ENCODE results near the gene KCNH8.

Gene KCNH8

DNA sequence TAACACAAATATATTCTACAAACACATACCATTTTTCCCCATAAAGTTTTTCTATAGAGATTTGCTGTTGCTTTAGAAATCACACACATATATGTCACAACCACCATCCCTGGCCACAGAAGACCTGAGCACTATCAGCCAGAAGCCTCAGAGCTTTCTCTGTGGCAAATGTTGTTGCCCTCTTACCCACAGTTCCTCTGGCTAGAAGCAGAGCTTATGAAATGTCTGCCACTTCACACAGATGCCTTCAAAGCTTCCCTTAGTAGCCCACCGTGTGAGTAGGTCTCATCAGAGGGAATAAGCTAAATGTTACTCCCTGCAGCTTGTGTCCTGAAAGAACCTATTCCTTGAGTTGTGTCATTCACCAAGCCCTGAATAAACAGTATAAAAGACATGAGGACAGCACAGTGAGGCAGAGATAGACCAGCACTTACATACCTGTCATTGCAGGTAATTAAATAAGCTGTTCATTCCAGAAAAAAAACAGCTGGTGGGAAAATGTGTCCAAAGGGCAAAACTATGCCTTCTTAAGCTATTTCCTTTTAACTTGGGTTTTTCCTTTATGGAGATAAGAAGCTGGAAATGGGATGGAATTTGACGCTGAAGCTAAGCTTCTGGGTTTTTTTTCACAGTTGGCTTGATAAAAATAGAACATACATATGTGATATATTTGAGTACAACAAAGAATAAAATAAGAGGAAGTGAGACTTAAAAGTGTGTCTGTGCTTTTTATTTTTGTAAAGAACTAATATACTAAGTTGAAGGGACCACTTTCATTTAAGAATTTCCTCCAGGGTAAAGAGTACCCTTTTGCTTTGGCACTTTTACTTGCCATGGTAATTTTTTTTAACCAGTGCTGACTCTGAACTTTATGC lies 391.4 kb downstream of the KCNH8 start:
- Histone ChIP-seq H2BK120ac (ENCODE audit: low read depth, low read length) (no peak overlapping the region), H2AK5ac (ENCODE audit: low read depth, low read length) (no peak overlapping the region), H2AFZ (ENCODE audit: low read length) (peak overlapping the region; percentile 26), H3K27ac (replicated peaks; ENCODE audit: low read length) (no peak overlapping the region), H3K14ac (ENCODE audit: low read length) (no peak overlapping the region), H3K4me1 (ENCODE audit: control insufficient read depth in 2 of 2, insufficient read depth in 1 of 2, low read depth in 1 of 2, low read length in 2 of 2) (no peaks in the 10 kb centered on the region), H3K4me2 (ENCODE audit: insufficient read depth, low read length, poor library complexity, severe bottlenecking) (no peak overlapping the region), H3K4me3 (ENCODE audit: low read length in 2 of 2) (no peak overlapping the region), H2BK15ac (ENCODE audit: low read length) (no peak overlapping the region), H3K27me3 (ENCODE audit: control insufficient read depth in 3 of 3, insufficient read depth in 3 of 3, low read depth in 1 of 3, low read length in 3 of 3) (no peaks in the 10 kb centered on the region), H3K9ac (ENCODE audit: low read depth, low read length, poor library complexity) (no peak overlapping the region), H3K18ac (ENCODE audit: low read length) (no peak overlapping the region), H3K79me1 (ENCODE audit: low read depth, low read length) (no peaks in the 10 kb centered on the region), H3K4ac (ENCODE audit: low read length) (no peak overlapping the region), H2BK5ac (ENCODE audit: low read length) (no peak overlapping the region), H3K23ac (ENCODE audit: low read depth, low read length, poor library complexity) (no peak overlapping the region), H4K91ac (ENCODE audit: low read depth, low read length, poor library complexity) (no peak overlapping the region), H3K36me3 (replicated peaks in 1 of 2; ENCODE audit: control insufficient read depth in 2 of 2, insufficient read depth in 2 of 2, low read length in 2 of 2) (no peaks in the 10 kb centered on the region), H2BK12ac (ENCODE audit: low read length) (no peak overlapping the region), H4K8ac (ENCODE audit: low read depth, low read length) (no peak overlapping the region), H3K9me3 (replicated peaks in 1 of 2; ENCODE audit: control insufficient read depth in 2 of 2, insufficient read depth in 1 of 2, low read depth in 1 of 2, low read length in 2 of 2) (no peaks in the 10 kb centered on the region)
- no peak for DNase-seq (ENCODE audit: low spot score)
- no CpG with 5 or more reads among the region's 2 CpGs for WGBS, 2 donors (ENCODE audit: extremely low coverage in 2 of 2, insufficient read length in 2 of 2, insufficient replicate concordance in 1 of 2)

DNA sequence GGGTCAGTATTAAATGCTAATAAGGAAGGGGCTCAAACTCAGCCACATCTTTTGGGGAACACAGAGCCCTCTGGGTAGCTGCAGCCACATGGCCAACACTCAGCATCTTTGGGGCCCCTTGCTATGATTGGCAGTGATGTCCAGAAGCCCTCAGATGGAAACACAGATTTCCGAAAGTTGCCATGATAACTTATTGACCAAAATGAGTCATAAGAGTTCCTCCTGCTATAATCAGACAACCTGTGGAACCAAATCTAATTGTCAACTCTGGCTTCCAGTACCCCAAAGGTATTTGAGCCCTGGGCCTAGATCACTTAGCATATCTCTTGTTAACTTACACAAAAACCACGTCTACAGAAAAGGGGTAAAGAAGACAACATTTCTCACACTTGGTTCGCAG lies 392.2 kb downstream of the KCNH8 start:
- H3K4me3 ChIP-seq (ENCODE audit: low read length in 2 of 2) = no peak overlapping the region
- no peaks in the 10 kb centered on the region for H3K27me3 ChIP-seq (ENCODE audit: control insufficient read depth in 3 of 3, insufficient read depth in 3 of 3, low read depth in 1 of 3, low read length in 3 of 3)
- no peak overlapping the region for H2AFZ ChIP-seq (ENCODE audit: low read length)
- no peak overlapping the region for H3K4me2 ChIP-seq (ENCODE audit: insufficient read depth, low read length, poor library complexity, severe bottlenecking)
- no peaks in the 10 kb centered on the region for H3K36me3 ChIP-seq (replicated peaks in 1 of 2; ENCODE audit: control insufficient read depth in 2 of 2, insufficient read depth in 2 of 2, low read length in 2 of 2)
- no peaks in the 10 kb centered on the region for H3K9me3 ChIP-seq (replicated peaks in 1 of 2; ENCODE audit: control insufficient read depth in 2 of 2, insufficient read depth in 1 of 2, low read depth in 1 of 2, low read length in 2 of 2)
- no CpG with 5 or more reads among the region's 3 CpGs for WGBS, 2 donors (ENCODE audit: extremely low coverage in 2 of 2, insufficient read length in 2 of 2, insufficient replicate concordance in 1 of 2)
- H4K8ac ChIP-seq (ENCODE audit: low read depth, low read length) = no peak overlapping the region
- H2AK5ac ChIP-seq (ENCODE audit: low read depth, low read length) = no peak overlapping the region
- H2BK120ac ChIP-seq (ENCODE audit: low read depth, low read length) = no peak overlapping the region
- H3K23ac ChIP-seq (ENCODE audit: low read depth, low read length, poor library complexity) = no peak overlapping the region
- H2BK5ac ChIP-seq (ENCODE audit: low read length) = no peak overlapping the region
- no peak overlapping the region for H3K4ac ChIP-seq (ENCODE audit: low read length)
- H2BK15ac ChIP-seq (ENCODE audit: low read length) = no peak overlapping the region
- no peak overlapping the region for H4K91ac ChIP-seq (ENCODE audit: low read depth, low read length, poor library complexity)
- no peak overlapping the region for H3K9ac ChIP-seq (ENCODE audit: low read depth, low read length, poor library complexity)
- H3K18ac ChIP-seq (ENCODE audit: low read length) = no peak overlapping the region
- H3K79me1 ChIP-seq (ENCODE audit: low read depth, low read length) = no peaks in the 10 kb centered on the region
- H3K4me1 ChIP-seq (ENCODE audit: control insufficient read depth in 2 of 2, insufficient read depth in 1 of 2, low read depth in 1 of 2, low read length in 2 of 2) = no peaks in the 10 kb centered on the region
- no peak overlapping the region for H3K27ac ChIP-seq (replicated peaks; ENCODE audit: low read length)
- H3K14ac ChIP-seq (ENCODE audit: low read length) = no peak overlapping the region
- no peak overlapping the region for H2BK12ac ChIP-seq (ENCODE audit: low read length)
- DNase-seq (ENCODE audit: low spot score) = no peak

DNA sequence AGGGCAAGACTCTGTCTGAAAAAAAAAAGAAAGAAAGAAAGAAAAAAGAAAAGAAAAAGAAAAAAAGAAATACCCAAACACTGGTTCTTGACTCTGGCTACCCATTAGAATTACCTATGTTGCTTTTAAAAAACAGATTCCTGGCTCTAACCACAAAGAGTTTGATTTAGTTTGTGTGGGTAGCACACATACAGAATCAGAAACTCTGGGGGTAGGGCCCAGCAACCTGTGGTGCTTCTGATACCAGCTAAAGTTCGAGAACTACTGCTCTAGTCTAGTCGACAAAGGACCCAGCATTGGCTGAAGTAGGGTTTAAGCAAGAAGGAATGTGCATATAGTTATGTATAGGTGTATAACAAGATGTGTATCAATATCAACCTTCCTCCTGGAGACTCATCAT lies 393.0 kb downstream of the KCNH8 start:
- no peak overlapping the region for H3K23ac ChIP-seq (ENCODE audit: low read depth, low read length, poor library complexity)
- no peak overlapping the region for H3K27ac ChIP-seq (replicated peaks; ENCODE audit: low read length)
- no peaks in the 10 kb centered on the region for H3K36me3 ChIP-seq (replicated peaks in 1 of 2; ENCODE audit: control insufficient read depth in 2 of 2, insufficient read depth in 2 of 2, low read length in 2 of 2)
- no peak overlapping the region for H2BK5ac ChIP-seq (ENCODE audit: low read length)
- H3K4ac ChIP-seq (ENCODE audit: low read length) = no peak overlapping the region
- no peak overlapping the region for H4K91ac ChIP-seq (ENCODE audit: low read depth, low read length, poor library complexity)
- H3K79me1 ChIP-seq (ENCODE audit: low read depth, low read length) = no peaks in the 10 kb centered on the region
- H2BK12ac ChIP-seq (ENCODE audit: low read length) = no peak overlapping the region
- no peak overlapping the region for H2BK15ac ChIP-seq (ENCODE audit: low read length)
- H3K9ac ChIP-seq (ENCODE audit: low read depth, low read length, poor library complexity) = no peak overlapping the region
- H2BK120ac ChIP-seq (ENCODE audit: low read depth, low read length) = no peak overlapping the region
- H3K27me3 ChIP-seq (ENCODE audit: control insufficient read depth in 3 of 3, insufficient read depth in 3 of 3, low read depth in 1 of 3, low read length in 3 of 3) = no peaks in the 10 kb centered on the region
- H3K4me3 ChIP-seq (ENCODE audit: low read length in 2 of 2) = no peak overlapping the region
- no peak overlapping the region for H3K4me2 ChIP-seq (ENCODE audit: insufficient read depth, low read length, poor library complexity, severe bottlenecking)
- WGBS, 2 donors (ENCODE audit: extremely low coverage in 2 of 2, insufficient read length in 2 of 2, insufficient replicate concordance in 1 of 2) = no CpG with 5 or more reads among the region's 2 CpGs
- no peak overlapping the region for H2AFZ ChIP-seq (ENCODE audit: low read length)
- H3K9me3 ChIP-seq (replicated peaks in 1 of 2; ENCODE audit: control insufficient read depth in 2 of 2, insufficient read depth in 1 of 2, low read depth in 1 of 2, low read length in 2 of 2) = no peaks in the 10 kb centered on the region
- H3K18ac ChIP-seq (ENCODE audit: low read length) = no peak overlapping the region
- H2AK5ac ChIP-seq (ENCODE audit: low read depth, low read length) = no peak overlapping the region
- no peak overlapping the region for H4K8ac ChIP-seq (ENCODE audit: low read depth, low read length)
- no peaks in the 10 kb centered on the region for H3K4me1 ChIP-seq (ENCODE audit: control insufficient read depth in 2 of 2, insufficient read depth in 1 of 2, low read depth in 1 of 2, low read length in 2 of 2)
- no peak overlapping the region for H3K14ac ChIP-seq (ENCODE audit: low read length)
- DNase-seq (ENCODE audit: low spot score) = no peak

DNA sequence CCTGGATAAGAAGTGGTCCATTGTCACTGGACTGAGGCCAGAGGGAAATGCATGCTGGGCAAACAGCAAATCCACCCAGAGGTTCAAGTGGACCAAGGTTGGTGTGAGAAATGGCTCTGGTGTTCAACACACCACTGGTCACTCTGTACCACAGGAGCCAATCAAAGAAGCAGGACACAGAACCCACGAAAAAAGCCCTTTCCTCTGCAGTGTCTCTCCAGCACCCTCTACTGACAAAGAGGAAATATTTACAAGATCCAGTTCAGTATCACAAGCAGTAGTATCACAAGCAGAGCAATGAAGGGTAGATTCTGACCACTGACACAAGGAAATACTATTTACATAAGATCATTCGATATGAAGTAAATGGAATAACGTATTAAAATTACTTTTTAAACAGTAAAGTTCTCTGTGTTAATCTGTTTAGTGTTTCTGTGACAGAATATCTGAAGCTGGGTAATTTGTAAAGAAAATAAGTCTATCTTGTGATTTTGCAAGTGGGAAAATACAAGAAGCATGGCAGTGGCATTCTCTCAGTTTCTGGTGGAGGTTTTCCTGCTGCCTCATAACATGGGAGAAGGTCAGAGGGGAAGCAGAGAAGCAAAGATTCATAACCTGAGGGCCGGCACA lies 395.0 kb downstream of the KCNH8 start:
- WGBS, 2 donors (ENCODE audit: extremely low coverage in 2 of 2, insufficient read length in 2 of 2, insufficient replicate concordance in 1 of 2) = no CpG with 5 or more reads among the region's 4 CpGs
- Histone ChIP-seq H4K8ac (ENCODE audit: low read depth, low read length) (no peak overlapping the region), H3K14ac (ENCODE audit: low read length) (no peak overlapping the region), H2AFZ (ENCODE audit: low read length) (no peak overlapping the region), H2AK5ac (ENCODE audit: low read depth, low read length) (no peak overlapping the region), H3K4ac (ENCODE audit: low read length) (no peak overlapping the region), H3K9me3 (replicated peaks in 1 of 2; ENCODE audit: control insufficient read depth in 2 of 2, insufficient read depth in 1 of 2, low read depth in 1 of 2, low read length in 2 of 2) (no peaks in the 10 kb centered on the region), H3K79me1 (ENCODE audit: low read depth, low read length) (no peaks in the 10 kb centered on the region), H3K36me3 (replicated peaks in 1 of 2; ENCODE audit: control insufficient read depth in 2 of 2, insufficient read depth in 2 of 2, low read length in 2 of 2) (no peaks in the 10 kb centered on the region), H3K27me3 (ENCODE audit: control insufficient read depth in 3 of 3, insufficient read depth in 3 of 3, low read depth in 1 of 3, low read length in 3 of 3) (no peaks in the 10 kb centered on the region), H3K23ac (ENCODE audit: low read depth, low read length, poor library complexity) (no peak overlapping the region), H4K91ac (ENCODE audit: low read depth, low read length, poor library complexity) (no peak overlapping the region), H2BK15ac (ENCODE audit: low read length) (no peak overlapping the region), H3K4me2 (ENCODE audit: insufficient read depth, low read length, poor library complexity, severe bottlenecking) (no peak overlapping the region), H3K27ac (replicated peaks; ENCODE audit: low read length) (no peak overlapping the region), H3K18ac (ENCODE audit: low read length) (no peak overlapping the region), H3K4me3 (ENCODE audit: low read length in 2 of 2) (no peak overlapping the region), H3K4me1 (ENCODE audit: control insufficient read depth in 2 of 2, insufficient read depth in 1 of 2, low read depth in 1 of 2, low read length in 2 of 2) (peaks cover 0 to 3% of the 10 kb centered on the region in 2 donors), H2BK5ac (ENCODE audit: low read length) (no peak overlapping the region), H3K9ac (ENCODE audit: low read depth, low read length, poor library complexity) (no peak overlapping the region), H2BK120ac (ENCODE audit: low read depth, low read length) (no peak overlapping the region), H2BK12ac (ENCODE audit: low read length) (no peak overlapping the region)
- DNase-seq (ENCODE audit: low spot score) = peak; percentile 9
